Tongue (tissue), 2 donors: Measurements from ENCODE around the gene OSGEP. TPM values are rescaled to one million over a fixed set of nuclear protein-coding genes. Genes with fewer than 3 reads are reported as not detected.

Experiments
- DNase-seq: peaks from one replicate; pipeline ENCODE4 v3.0.0-alpha.2; 2015
- total RNA-seq: library from RNA; depleted of rRNA; stranded (reverse); fragments of >200 nt; gene quantifications from one replicate; pipeline ENCODE4 v1.2.3, GENCODE V29; 2014

OSGEP gene
- total RNA-seq, 1 donor from 2014 or later: 32.6 TPM

DNA sequence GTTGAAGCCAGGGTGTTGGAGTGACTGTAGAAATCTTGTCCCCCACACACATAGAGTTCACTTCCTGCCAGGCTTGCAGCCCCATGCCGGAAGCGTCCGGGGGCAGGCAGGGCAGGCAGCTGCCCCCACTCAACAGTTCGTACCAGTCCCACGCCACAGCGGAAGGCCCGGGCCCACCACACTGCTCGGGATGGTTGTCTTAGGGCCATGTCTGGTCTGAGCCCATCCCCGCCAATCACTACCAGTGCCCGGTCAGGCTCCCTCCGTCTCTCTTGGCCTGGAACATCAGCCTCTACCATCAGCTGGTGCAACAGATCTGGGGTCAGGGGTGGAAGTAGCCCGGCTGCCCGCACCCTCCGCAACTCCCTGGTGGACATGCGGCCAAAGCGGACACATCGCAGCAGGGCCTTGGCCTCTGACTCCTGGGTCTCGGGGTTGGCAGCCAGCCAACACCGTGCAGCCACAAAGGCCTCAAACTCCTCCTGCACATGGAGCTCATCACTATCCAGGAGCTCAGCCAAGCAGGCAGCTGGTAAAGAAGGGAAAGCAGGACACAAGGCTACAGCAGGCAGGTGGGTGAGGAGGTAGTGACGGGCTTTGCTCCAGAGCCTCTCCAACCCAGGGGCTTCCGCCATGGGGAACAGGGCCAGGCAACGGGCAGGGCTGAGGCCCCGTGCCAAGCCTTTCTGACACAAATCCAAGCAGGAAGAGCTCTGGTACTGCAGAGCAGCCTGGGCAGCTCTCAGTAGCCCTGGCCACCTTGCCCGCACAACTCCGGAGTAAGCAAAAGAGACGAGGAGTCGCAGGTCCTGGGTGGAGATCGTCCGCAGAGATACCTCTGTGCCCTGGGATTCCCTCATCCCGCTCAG, 24.6 kb downstream of the OSGEP start:
- DNase-seq: no peak

DNA sequence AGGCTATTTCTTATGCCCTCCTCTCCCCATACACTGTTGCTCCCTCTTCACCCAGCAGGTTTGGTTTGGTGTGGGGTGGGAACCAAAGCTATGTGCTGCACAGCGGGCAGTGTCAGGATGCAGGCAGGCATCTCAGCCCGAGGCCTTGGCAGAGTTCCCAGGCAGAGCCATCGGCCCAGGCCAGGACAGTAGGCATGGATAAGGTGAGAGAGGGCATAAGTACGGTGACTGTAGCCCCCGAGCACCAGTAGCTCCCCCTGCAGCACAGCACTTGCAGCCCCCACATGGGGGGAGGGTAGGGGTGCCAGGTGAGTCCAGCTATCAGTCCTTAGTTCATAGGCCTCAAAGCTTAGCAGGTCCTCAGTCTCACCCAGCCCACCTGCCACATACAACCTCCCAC, 25.8 kb downstream of the OSGEP start:
- no peak for DNase-seq

DNA sequence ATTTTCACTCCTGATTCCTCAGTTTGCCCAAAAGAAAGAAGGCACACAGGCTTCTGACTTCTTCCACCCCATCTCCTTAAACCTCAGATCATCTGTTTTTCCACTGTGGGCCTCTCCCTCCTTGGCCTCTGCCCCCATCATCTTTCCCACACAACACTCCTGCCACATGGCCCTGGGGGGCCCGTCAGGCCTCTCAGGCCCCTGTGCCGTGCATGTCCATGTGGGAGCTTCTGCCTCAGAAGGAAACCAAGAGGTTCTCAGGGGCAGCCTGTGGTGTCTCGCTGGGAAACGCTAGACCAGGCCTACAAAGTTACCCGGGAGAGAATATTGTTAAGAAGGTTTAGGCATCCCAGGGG, 26.6 kb downstream of the OSGEP start:
- DNase-seq: no peak

DNA sequence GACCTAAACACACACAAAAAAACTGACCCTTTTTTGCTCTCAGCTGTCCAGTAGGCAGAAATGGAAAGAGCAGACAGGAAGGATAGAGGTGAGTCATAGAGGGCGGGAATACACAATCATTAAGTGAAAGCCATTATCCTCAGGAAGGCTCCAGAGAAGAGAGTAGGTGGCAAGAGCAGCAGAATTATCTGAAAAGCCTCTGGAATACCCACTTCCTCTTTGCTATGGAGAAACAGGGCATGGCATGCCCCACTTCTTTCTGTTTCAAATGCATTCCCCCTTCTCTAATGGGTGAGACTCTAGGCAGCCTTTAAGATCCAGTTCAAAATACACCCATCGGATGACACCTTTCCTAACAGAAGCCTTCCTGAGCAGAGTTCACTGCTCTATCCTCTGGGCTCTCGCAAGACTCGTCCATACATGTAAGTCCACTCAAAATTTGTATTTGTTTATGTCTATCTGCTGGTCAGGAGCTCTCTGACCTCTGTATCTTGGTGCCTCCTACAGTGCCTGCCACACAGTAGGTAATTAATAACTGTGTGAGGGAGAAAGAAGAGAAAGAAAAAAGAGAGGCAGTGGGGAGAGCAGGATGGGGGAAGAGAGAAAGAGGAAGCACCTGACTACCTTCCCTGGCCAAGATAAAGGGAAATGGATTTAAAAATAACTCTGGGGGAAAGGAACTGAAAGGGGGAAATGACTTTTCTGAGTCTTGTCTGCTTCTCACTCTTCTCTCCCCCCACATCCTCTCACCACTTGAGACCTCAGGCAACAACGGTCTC, 27.2 kb downstream of the OSGEP start:
- DNase-seq: no peak

DNA sequence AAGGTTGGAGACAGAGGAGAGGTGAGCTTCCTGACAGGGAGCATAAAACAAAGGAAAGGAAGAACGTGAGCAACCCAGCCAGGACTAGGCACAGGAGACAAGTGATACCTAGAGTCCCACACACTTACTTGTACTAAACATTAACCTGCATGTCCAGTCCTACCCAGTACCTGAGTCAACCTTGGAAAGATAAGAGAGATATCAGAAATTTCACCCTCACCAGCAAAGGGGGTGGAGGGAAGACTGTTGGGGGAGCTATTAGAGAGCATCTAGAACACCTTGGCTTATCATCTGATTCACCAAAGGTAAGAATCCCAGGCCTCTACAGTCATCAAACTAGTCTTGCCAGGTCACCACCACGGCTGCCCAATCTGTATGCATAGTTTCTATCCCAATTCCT, 29.8 kb downstream of the OSGEP start:
- DNase-seq: no peak

DNA sequence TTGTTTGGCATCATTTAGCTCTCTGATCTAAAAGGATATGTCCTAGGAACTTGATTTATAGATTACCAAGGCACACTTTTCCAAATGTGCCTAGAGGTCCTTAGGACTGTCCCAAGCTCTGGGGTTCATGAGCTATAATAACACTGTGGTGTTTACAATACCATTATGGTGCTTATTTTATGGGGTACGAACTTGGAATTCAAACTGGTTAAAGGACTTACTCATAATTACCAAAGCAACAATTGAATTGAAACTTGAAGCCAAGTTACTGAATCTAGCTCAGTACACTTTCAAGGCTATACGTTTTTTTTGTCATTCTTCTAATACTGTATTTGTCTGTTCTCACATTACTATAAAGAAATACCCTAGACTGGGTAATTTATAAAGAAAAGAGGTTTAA, 31.7 kb downstream of the OSGEP start:
- DNase-seq: no peak

DNA sequence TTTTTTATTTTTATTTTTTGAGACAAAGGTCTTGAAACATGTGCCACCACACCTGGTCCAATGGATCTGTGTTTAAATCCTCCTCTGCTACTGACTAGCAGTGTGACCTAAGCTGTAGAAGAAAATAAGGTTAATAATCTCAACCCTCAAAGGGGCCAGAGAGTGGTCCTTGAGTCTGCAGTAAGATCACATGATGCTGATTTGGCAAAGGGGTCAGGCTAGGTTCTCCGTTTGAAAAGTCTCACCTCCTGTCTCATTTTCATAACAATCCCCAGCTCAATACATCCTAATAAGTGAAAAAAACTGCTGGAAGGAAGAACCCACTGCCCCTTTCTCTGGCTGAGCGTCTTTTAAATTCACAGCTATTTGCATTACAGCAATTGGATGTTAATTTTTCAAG, 33.3 kb downstream of the OSGEP start:
- DNase-seq: no peak

DNA sequence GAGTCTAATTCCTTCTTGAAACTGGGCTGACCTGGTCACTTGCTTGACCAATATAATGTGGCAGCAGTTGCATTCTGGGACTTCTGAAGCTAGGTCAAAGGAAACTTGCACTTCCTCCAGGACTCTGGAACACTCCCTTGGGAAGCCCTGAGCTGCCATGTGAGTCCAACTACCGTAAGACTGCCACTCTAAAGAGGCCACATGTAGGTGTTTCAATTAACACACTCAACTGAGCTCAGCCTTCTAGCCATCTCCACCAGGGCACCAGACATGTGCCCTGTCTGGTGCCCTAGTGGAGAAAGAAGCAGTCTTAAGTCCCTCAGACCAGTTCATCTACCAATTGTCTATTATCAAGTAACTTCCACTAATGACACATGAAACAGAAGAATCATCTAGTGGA, 35.2 kb downstream of the OSGEP start:
- DNase-seq: no peak

DNA sequence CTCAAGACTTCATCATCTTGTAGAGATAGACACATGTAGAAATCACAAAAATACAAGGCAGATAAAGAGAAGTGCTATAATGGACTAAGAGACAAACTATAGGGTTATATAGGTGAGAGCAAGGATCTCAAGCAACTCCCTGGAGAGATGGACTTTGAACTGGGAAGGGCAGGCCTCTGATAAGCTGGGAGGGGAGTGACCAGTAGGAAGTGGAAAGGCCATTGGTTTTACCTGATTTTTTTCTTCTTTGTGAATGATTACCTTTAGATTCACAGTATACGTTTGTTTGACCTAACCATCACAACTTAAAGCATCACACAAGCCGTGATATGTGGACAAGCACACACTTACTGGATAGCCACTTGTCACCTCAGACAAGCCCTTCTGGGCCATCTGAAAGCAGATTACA, 36.1 kb downstream of the OSGEP start:
- DNase-seq: no peak

DNA sequence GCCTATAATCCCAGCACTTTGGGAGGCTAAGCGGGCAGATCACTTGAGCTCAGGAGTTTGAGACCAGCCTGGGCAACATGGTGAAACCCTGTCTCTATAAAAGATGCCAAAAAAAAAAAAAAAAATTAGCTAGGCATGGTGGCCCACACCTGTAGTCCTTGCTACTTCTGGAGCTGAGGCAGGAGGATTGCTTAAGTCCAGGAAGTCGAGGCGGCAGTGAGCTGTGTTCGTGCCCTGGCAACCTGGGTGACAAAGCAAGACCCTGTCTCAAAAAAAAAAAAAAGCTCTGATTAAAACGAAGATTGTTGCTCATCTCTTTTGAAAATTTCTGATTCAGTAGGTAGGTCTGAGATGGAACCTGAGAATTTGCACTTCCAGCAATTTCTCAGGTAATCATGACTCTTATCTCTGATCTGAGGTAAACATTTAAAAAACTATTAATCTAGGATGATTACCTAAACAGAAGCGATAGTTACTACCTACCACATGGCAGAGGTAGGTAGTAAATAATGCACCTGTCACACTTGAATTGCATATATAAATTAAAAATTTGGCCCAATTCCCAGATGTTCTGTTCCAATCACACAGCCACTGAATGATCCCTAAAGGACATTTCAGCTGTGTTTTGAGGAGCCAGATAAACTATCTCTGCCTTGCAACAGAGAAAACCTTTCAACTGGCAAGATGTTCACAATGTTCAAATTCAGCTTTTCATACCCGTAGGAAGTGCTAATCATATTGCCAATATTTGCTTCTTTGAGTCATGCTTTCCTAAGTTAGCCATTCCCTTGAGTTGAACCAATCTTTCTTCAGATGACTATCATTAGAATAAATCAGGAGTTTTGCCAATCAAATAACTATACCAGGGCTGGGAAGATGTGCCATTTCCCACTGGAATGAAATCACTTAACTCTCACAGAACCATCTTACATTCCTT, 37.1 kb downstream of the OSGEP start:
- DNase-seq: no peak

DNA sequence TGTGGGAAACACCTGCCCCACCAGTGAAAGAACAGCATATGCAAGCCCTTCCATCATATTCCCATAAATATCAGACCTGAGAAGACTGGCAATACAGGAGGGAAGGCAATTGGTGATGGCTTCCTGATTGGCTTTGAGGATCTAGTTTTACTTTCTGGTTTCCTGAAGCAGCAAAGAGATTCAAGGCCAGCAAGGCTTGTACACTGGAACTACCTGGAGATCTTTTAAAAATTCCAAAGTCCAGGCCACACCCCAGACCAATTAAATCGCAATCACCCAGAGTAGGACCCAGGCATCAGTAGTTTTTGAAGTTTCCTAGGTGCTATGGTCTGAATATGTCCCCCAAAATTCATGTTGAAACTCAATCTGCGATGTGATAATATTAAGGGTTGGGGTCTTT, 38.4 kb downstream of the OSGEP start:
- no peak for DNase-seq

DNA sequence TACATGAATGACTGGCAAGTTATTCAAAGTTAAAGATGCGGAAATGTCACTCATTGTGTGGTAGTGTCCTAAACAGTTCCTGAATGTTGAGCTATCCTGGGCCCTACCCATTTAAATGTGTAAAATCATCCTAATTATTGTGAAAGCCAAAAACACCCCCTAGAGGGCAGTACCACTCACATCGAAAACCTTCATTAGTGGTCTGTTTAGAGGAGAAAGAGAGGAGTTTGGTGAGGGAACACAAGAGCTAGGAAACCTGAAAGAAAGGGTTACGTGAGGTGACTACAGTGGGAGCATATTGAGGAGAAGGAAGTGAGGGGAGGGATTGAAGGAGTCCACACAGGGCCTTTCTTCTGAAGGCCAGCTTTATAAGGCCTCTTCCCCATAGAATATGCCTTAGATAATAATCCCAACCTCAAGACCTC, 38.8 kb downstream of the OSGEP start:
- peak; percentile 51 for DNase-seq

DNA sequence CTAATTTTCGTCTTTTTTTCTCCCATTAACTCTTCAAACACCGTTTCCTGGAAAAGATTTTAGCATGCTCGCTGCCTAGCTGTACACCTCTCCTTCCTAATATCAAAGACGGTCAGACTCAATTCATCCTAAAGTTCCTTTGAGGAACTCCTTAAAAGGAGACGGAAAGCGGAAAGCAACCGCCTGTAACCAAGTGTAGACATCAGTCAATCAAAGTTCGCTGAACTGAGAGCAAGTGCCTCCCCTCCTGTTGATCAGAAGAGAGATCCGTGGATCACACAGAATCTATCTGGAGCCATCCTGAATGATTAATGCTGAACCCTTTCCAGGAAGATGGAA, 40.9 kb downstream of the OSGEP start:
- no peak for DNase-seq

DNA sequence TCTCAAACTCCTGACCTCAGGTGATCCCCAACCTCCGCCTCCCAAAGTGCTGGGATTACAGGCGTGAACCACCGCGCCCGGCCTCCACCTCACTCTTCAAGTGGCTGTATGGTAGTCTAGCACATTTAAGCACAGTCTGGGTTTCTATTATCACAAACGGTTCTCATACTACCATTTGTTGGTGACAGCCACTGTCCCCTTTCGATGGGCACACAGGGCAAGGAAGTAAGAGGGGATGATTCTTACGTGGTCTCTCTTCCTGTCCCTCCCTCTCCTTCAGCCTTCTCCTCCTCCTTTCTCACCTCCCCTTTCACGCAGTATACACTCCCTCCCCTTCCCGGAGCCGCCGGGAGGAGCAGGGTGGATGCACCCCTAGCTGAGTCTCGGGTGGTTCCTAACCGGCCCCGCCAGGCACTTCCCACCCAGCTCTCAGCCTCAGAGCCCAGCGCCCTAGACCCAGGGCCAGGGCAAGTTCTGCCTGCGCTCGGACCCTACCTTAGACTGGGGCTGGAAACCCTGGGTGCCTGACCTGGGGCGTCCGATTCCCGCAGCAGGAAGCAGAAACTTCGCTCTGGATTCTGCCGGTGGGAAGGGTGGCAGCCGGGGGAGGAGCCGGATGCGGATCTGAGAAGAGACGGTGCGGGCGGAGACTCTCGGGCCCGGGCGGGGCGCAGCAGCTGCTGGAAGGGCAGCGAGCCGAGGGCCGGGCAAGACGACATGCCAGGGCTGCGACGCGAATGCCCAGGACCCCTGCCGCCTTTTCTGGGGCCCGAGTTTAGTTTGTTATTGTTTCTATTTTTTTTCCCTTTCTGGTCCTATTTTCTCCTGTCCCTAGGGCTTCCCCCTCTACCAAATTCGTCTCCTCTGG, 41.5 kb downstream of the OSGEP start, which contains the start of gene TEP1:
TSS of gene TEP1 (minus strand) at position 626 of the 868 bp plus-strand sequence. CDS start 5,062 bp downstream, outside the sequence.
- DNase-seq: peak; percentile 95

DNA sequence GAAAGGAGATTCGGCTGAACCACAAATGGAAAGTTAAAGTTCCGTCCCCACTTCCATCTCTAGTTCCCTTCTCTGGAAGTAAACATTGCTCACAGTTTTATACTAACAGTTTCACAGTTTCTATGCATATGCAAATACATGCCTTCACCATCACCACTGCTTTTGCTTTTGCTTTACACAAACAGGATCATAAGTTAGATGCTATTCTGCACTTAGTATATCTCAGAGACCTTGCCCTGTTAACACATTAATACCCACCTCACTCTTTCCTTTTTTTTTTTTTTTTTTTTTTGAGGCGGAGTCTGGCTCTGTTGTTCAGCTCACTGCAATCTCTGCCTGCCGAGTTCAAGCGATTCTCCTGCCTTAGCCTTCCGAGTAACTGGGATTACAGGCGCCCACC, 42.2 kb downstream of the OSGEP start:
- peak; percentile 25 for DNase-seq

DNA sequence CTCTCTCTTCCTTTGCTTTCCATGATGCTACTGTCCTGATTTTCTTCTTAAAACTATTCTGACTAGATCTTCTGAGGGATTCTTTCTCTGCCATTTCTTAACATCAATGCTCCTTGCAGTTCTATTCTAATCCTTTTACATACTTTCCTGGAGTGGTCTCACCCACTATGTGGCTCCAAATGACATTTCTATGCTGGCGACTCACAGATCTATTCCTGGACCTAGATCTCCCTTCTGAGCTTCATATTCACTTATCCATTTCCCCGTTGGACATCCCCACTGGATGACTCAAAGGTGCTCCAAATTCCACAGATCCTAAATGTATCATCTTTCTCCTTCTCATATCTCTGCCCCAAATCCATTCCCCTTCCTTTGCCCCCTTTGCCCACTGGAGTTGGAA, 45.4 kb downstream of the OSGEP start:
- peak; percentile 46 for DNase-seq

DNA sequence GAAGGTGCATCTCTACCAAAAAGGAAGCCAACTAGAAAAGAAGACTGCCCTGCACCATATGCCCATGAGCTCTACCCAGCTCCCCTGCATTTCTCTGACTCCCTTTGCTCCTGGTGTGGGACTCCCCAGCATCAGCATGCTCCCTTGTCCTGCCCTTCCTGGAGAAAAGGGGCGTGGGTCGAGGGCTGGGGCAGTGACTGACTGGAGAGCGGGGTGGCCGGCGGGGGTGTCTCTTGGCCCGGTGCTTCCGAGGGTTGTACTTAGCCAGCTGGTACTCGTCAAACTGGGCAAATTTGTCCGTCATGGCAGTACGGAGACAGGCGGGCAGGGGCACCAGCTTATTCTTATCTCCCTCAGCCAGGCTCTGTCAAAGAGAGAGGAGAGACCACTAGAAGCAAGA, 51.1 kb downstream of the OSGEP start:
- DNase-seq: no peak

DNA sequence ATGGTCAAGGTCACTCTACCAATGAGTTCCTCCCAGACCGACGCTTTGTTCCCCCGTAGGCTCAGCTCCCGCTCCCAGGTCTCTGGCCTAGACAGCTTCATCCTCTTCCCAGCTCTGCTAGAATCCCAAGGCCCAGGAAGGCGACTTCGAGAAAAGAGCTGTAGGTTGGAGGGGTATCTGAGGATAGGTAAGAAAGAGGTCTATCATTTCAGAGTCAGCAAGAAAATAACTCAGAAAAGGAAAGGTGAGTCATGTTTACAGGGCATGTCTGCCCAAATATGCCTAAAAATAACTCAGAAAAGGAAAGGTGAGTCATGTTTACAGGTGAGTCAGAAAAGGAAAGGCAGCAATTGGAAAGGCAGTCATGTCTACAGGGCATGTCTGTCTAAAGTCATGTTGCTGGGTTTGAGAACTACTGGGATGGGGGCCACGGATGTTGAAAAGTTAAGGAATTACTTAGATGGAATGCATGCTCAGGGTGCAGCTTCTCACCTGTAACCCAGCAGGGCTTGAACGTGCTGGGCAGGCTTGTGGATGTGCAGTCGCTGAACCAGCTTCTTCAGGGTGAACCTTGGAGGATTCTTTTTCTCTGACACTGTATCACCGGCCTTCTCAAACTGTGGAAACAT, 53.5 kb downstream of the OSGEP start:
- no peak for DNase-seq

DNA sequence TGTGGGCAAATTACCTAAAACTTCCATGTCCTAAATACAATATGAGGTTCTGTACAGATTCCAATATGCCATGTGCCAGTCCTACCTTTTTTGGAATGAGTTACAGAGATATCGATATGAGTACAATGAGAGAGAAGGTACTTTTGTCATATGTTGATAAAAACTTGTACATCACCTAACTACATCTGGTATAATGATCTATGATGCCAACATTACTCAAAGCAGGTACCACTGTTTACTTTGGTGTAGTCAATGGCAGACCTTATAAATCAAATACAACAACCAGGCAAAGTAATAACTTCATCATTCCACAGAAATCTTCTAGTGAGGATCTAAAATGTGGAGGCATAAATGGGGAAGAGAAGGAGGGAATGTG, 54.0 kb downstream of the OSGEP start:
- no peak for DNase-seq

DNA sequence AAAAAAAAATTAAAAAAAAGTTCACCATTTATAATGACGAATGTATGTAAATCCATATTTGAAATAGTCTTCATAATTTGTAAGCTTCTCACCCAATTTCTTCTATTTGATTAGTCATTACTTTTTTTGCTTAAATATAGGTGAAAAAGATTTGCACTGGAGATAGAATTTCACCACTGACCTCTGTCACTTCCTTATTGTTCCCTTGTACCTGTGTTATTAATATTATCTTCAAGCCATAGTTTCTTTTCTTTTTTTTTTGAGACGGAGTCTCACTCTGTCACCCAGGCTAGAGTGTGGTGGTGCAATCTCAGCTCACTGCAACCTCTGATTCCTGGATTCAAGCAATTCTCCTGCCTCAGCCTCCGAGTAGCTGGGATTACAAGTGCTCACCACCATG, 57.1 kb downstream of the OSGEP start:
- no peak for DNase-seq
